HG02678 (cell line): Measurements from ENCODE around the gene CCDC183.
"Not testable (repeated sequence)": the region's sequence is repeated elsewhere in the genome, so short reads cannot be mapped to it uniquely, and the experiment has no call there.

Experiments
- ATAC-seq: cut with Tn5 transposase; IDR thresholded peaks from one replicate; pipeline ENCODE4 v1.9.1; 2021; ENCODE audit warnings: mild to moderate bottlenecking, moderate library complexity; ENCODE audit not compliant: unreplicated experiment

CCDC183 gene

GRCh38 chr9:136823136-136824046, 27.3 kb downstream of the CCDC183 start:
- ATAC-seq = no peak

- no peak for ATAC-seq
Observed at GRCh38 chr9:136824496-136825225, 28.5 kb downstream of the CCDC183 start.

GRCh38 chr9:136825295-136826187, 29.4 kb downstream of the CCDC183 start:
- no peak for ATAC-seq

GRCh38 chr9:136826188-136826541, 30.0 kb downstream of the CCDC183 start:
- no peak for ATAC-seq

GRCh38 chr9:136826703-136827582, 30.8 kb downstream of the CCDC183 start:
- no peak for ATAC-seq

GRCh38 chr9:136827794-136828473, 31.8 kb downstream of the CCDC183 start:
- ATAC-seq = no peak

GRCh38 chr9:136828474-136829140, 32.5 kb downstream of the CCDC183 start:
- ATAC-seq = no peak

GRCh38 chr9:136829412-136829811, 33.3 kb downstream of the CCDC183 start:
- no peak for ATAC-seq

GRCh38 chr9:136829981-136830885, 34.1 kb downstream of the CCDC183 start:
- no peak for ATAC-seq

- no peak for ATAC-seq
Observed at GRCh38 chr9:136831002-136831719, 35.0 kb downstream of the CCDC183 start.

- no peak for ATAC-seq
Observed at GRCh38 chr9:136831720-136832104, 35.6 kb downstream of the CCDC183 start.

- ATAC-seq = no peak
Observed at GRCh38 chr9:136832581-136832980, 36.4 kb downstream of the CCDC183 start.

GRCh38 chr9:136833381-136834048, 37.4 kb downstream of the CCDC183 start:
- not testable (repeated sequence) for ATAC-seq

GRCh38 chr9:136835162-136835931, 39.2 kb downstream of the CCDC183 start:
- no peak for ATAC-seq

GRCh38 chr9:136835932-136836904, 40.1 kb downstream of the CCDC183 start:
- ATAC-seq = no peak
